Glutamatergic neuron (in vitro differentiated cells): ENCODE measurements around the gene CRYZL1. TPM values are rescaled to one million over a fixed set of nuclear protein-coding genes. Genes with fewer than 3 reads are reported as not detected.
"Not testable (repeated sequence)": the region's sequence is repeated elsewhere in the genome, so short reads cannot be mapped to it uniquely, and the experiment has no call there.

Experiments
- DNase-seq: peaks from one replicate; pipeline ENCODE4 v3.0.0; 2022
- H3K27ac Mint-ChIP-seq: one replicate; pipeline ENCODE4 v1.8.0; 2020; ENCODE audit warnings: mild to moderate bottlenecking, mixed read lengths, inconsistent platforms; ENCODE audit not compliant: unreplicated experiment
- H3K27me3 Mint-ChIP-seq: one replicate; pipeline ENCODE4 v1.8.0; 2020; ENCODE audit warnings: mild to moderate bottlenecking, moderate library complexity, mixed read lengths, inconsistent platforms; ENCODE audit not compliant: unreplicated experiment
- H3K36me3 Mint-ChIP-seq: one replicate; pipeline ENCODE4 v1.8.0; 2020; ENCODE audit warnings: mild to moderate bottlenecking, mixed read lengths, inconsistent platforms; ENCODE audit not compliant: unreplicated experiment
- H3K4me1 Mint-ChIP-seq: one replicate; pipeline ENCODE4 v1.8.0; 2020; ENCODE audit warnings: mild to moderate bottlenecking, low read depth, mixed read lengths, inconsistent platforms; ENCODE audit not compliant: unreplicated experiment
- H3K4me3 Mint-ChIP-seq: one replicate; pipeline ENCODE4 v1.8.0; 2020; ENCODE audit warnings: mild to moderate bottlenecking, mixed read lengths, inconsistent platforms; ENCODE audit not compliant: unreplicated experiment
- H3K9me3 Mint-ChIP-seq: one replicate; pipeline ENCODE4 v1.8.0; 2020; ENCODE audit warnings: mild to moderate bottlenecking, moderate library complexity, mixed read lengths, inconsistent platforms; ENCODE audit not compliant: unreplicated experiment
- total RNA-seq: library from RNA; stranded (reverse); fragmentation: NEBNext Ultra II Directional; extraction: Animal tissue kit (Norgen Biotek cat#: 25700); gene quantifications from one replicate; pipeline ENCODE4 v1.2.1, GENCODE V29; 2021; ENCODE audit not compliant: unreplicated experiment
- TF ChIP-seq, protein P1 (sequence below): fragments of 200-600 bp; sonication (generic); IDR thresholded peaks from one replicate; pipeline ENCODE4 v1.5.0; 2021; ENCODE audit not compliant: partially characterized antibody, unreplicated experiment

CRYZL1 gene
- total RNA-seq, 1 donor from 2014 or later: 50.3 TPM

DNA sequence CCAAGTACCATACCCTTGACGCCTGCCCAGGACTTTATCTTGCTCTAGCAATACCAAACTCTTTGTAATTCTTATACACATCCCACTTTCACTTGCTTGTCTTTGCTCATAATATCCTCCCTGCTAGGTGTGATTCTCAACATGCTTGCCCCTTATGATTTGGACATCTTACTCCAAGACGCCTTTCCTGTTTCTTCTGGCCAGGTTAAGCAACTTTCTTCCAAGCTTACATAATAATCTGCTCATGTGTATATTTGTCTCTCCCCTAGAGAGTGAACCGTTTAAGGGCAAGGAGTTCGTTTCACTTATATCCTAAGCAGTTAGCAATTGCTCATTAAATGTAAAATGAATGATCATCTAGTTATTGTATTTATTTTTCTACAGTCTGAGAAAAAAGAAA is 21.8 kb downstream of the CRYZL1 start:
- Mint-ChIP-seq H3K27ac (no peak overlapping the region), H3K9me3 (peaks cover 1% of the 10 kb centered on the region), H3K27me3 (no peaks in the 10 kb centered on the region), H3K36me3 (no peaks in the 10 kb centered on the region), H3K4me3 (no peak overlapping the region), H3K4me1 (no peaks in the 10 kb centered on the region)
- TF ChIP-seq, protein P1, sequence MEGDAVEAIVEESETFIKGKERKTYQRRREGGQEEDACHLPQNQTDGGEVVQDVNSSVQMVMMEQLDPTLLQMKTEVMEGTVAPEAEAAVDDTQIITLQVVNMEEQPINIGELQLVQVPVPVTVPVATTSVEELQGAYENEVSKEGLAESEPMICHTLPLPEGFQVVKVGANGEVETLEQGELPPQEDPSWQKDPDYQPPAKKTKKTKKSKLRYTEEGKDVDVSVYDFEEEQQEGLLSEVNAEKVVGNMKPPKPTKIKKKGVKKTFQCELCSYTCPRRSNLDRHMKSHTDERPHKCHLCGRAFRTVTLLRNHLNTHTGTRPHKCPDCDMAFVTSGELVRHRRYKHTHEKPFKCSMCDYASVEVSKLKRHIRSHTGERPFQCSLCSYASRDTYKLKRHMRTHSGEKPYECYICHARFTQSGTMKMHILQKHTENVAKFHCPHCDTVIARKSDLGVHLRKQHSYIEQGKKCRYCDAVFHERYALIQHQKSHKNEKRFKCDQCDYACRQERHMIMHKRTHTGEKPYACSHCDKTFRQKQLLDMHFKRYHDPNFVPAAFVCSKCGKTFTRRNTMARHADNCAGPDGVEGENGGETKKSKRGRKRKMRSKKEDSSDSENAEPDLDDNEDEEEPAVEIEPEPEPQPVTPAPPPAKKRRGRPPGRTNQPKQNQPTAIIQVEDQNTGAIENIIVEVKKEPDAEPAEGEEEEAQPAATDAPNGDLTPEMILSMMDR: no peak
- DNase-seq: no peak

DNA sequence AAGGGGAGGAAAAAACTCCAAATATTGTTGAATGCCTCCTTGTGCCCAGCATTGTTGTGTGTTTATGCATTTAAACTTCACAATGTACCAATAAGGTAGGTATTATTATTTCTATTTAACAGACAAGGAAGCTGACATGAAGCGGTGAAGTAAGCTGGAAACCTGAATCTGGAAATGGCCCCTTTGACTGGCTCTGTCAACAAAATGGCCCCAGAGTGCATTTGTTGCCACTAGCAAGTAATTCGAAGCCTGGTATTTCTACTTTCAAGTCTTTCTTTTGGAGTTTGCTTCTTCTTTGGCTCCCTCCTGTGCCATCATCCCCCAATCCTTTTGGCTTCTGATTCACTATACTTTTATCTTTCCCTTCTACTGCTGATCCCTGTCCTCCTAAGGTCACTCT is 23.1 kb downstream of the CRYZL1 start:
- TF ChIP-seq, protein P1: no peak
- Mint-ChIP-seq H3K27ac (no peak overlapping the region), H3K27me3 (no peaks in the 10 kb centered on the region), H3K9me3 (peaks cover 1% of the 10 kb centered on the region), H3K36me3 (no peaks in the 10 kb centered on the region), H3K4me3 (no peak overlapping the region), H3K4me1 (no peaks in the 10 kb centered on the region)
- DNase-seq: no peak

DNA sequence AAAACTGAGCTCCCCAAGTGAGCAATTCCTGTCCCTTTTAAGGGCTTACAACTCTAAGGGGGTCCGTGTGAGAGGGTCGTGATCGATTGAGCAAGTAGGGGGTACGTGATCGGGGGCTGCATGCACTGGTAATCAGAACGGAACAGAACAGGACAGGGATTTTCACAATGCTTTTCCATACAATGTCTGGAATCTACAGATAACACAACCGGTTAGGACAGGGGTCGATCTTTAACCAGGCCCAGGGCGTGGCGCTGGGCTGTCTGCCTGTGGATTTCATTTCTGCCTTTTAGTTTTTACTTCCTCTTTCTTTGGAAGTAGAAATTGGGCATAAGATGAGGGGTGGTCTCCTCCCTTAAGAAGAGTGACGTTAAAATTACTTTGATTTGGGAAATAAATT is 24.0 kb downstream of the CRYZL1 start:
- not testable (repeated sequence) for H3K9me3 Mint-ChIP-seq, H3K27me3 Mint-ChIP-seq, H3K27ac Mint-ChIP-seq, DNase-seq, H3K36me3 Mint-ChIP-seq, H3K4me1 Mint-ChIP-seq, H3K4me3 Mint-ChIP-seq

DNA sequence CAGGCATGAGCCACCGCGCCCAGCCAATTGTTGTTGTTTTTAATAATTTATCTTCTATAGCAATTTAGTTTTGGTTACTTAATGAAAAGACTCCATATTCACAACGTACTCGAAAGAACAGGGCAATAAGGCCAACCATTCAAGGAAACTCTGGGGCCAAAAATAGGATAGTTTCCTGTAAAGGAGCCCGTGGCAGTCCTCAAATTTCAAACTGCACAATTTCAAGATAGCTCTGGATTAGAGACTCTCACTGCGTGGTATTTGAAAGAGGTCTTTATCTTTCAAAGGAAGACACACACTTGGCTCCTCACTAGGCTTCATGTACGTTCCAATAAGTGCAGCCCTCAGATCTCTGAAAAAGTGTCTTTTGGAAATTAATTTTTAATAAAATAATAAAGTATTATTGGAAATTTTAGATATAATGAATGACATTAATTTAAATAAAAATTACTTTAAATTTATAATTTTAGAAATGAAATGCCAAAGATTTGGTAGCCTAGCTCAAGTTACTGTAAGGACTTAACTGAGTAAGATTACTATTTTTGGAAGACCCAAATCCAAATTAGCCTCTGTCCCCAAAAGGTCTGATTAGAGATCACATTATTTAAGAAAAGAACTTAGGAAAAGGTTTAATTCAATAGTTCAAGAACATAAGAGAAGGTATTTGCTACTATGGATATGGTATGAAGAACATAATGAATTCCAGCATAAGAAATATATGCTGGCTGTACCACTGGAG is 30.4 kb downstream of the CRYZL1 start:
- H3K9me3 Mint-ChIP-seq: peaks cover 1% of the 10 kb centered on the region
- no peaks in the 10 kb centered on the region for H3K36me3 Mint-ChIP-seq
- TF ChIP-seq, protein P1: no peak
- H3K4me1 Mint-ChIP-seq: no peaks in the 10 kb centered on the region
- H3K27ac Mint-ChIP-seq: no peak overlapping the region
- no peak overlapping the region for H3K4me3 Mint-ChIP-seq
- DNase-seq: no peak
- H3K27me3 Mint-ChIP-seq: no peaks in the 10 kb centered on the region

DNA sequence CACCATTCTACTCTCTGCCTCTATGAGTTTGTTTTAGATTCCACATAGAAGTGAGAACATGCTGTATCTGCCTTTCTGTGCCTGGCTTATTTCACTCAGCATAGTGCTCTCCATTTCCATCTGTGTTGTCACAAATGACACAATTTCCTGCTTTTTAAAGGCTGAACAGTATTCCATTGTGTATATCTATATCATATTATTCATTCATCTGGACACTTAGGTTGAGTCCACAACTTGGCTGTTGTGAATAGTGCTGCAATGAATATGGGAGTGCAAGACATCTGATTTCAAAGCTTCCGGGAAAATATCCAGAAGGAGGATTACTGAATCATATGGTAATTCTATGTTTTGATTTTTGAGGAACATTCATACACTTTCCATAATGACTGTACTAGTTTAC is 33.0 kb downstream of the CRYZL1 start:
- TF ChIP-seq, protein P1: no peak
- Mint-ChIP-seq H3K27me3 (no peaks in the 10 kb centered on the region), H3K27ac (no peak overlapping the region), H3K4me1 (no peaks in the 10 kb centered on the region), H3K9me3 (no peaks in the 10 kb centered on the region), H3K4me3 (no peak overlapping the region), H3K36me3 (no peaks in the 10 kb centered on the region)
- DNase-seq: no peak
